H4 (cell line): Measurements from ENCODE around the gene LBR. TPM values are rescaled to one million over a fixed set of nuclear protein-coding genes. Genes with fewer than 3 reads are reported as not detected.

Source experiments
- DNase-seq: peaks from one replicate; pipeline ENCODE4 v3.0.0-alpha.2; 2015; ENCODE audit warnings: low spot score
- total RNA-seq: library from RNA; depleted of rRNA; stranded (reverse); fragments of >200 nt; shearing (Covaris generic); gene quantifications from 2 replicates; pipeline ENCODE4 v1.2.3, GENCODE V29; 2014

LBR gene
- total RNA-seq, 1 experiment from 2014 or later = 54.7 TPM

DNA sequence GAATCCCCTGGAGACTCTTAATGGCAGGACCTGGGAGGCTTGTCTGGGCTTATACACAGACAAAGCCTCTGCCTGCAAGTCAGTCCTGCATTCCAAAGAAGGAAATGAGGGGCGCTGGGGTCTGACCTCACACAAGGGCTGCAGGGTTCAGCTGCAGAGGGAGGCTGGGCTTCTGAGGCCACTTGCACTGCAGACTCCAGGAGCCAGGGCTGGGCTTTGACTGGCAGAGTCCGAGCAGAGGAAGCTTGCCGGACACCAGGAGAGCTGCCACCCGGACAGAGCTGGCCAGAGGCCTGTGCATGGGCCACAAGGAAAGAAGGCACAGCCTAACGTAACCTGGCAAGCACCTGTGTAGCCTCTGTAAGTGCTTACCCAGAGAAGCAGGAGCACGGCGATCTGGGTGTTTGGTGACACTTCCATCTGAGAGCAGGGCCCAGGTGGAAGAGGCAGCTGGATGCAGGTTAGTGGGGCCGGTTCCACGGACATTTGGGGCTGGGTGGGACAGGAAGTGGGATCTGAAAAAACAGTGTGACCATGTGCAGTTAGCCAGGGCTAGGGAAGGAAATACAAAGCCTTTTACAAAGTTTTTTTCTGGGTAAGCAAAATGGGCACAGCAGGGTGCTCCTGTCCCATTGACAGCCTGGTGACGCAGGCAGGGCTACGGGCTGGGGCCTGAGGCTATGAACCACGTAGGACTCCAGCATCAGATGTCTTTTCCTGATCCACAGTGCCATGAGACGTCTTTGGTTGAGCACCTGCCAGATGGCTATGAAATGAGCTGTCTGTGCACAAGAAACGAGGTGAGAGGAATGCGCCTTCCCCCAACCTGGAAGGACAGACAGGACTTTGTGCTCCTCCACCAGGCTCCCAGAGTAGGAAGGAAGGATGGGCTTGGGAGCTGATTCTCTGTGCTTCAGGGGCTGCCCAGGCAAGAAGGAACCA, 37.3 kb upstream of the LBR start:
- no peak for DNase-seq

DNA sequence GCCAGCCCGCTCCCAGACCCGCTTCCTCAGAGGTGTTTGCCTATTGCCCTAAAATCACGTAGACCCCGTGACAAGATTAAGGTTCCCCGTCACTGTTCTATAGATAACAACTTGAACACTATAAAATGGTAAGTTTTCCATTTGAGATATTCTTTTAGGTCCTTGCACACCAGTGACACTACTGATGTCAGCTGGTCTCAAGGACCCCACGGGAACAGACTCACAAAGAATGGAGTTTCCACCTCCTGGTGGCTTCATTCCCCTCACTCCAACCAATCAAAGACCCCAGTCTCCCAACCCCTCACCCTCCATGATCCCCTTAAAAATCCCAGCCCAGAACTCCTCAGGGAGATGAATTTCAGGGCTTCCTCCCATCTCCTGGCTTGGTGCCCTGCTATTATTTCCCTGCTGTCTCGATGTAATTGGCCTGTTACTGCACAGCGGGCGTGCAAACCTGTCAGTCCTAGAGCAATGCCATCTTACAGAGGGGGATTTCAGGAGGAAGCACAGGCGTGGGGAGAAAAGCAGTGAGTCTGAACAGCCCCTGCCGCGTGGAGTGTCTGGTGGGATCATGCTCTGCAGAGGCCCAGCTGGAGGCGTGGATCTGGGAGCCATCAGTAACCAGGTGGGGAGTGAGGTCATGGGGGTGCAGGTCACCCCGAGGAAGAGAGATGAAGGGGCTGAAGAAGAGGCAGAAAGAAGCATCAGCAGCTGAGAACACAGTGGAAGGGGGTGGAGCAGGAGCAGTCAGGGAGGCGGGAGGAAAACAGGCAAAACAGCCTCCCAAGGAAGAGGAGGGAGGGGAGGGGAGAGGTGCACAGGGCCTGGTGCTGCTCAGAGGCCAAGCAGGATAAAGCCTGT, 35.1 kb upstream of the LBR start:
- DNase-seq = no peak

DNA sequence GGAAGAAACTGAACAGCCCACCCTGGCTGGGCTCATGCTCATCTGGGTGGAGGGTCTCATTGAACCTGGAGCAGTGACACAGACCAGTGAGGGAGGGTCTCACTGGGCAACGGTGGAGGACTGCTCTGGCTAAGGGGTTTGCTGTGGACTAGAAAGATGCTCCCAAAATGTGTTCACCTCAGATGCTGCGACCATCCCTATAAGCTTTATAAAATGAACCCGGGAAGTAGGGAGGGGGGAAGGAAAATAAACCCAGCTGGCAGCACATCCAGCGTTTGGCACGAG, 34.5 kb upstream of the LBR start:
- DNase-seq = no peak

DNA sequence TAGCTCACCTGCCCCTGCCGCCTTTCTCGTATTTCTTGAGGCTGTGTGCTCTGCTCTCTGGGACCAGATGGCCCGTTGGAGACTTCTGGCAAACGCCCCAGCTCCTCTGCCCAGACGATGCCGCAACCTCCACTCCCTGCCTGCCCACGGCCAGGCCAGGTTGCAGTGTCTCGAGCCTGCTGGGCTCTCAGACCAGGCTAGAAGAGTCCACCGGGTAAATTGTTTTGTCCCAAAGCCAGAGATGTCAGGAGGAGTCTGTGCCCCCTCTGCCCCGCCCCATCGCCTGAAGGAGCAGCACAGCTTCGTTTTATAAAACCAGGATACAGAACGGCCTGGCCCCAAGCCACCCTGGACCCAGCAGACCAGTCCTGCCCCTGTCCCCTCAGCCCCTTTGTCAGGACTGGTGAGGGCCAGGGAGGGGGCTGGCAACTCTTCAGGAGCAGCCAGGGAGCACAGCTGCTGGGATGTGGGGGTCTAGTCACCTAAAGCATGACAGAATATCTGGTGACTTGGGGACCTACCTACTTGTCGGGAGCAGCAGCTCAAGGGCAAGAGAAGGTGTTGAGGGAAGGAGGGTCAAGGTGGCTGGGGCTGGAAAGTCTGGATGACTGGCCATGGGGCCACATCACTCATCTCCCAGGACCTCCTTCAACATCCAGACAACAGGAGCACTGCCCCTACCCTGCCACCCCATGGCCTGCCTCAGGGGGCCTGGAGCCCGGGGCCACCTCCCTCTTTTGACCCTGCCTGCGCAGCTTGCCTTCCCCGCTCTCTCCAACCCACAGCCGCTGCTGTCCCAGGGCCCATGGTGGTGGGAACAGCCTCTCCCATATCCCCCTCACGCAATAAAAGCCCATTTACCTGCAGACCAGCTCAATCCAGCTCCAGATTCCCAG, 33.9 kb upstream of the LBR start:
- DNase-seq = no peak

DNA sequence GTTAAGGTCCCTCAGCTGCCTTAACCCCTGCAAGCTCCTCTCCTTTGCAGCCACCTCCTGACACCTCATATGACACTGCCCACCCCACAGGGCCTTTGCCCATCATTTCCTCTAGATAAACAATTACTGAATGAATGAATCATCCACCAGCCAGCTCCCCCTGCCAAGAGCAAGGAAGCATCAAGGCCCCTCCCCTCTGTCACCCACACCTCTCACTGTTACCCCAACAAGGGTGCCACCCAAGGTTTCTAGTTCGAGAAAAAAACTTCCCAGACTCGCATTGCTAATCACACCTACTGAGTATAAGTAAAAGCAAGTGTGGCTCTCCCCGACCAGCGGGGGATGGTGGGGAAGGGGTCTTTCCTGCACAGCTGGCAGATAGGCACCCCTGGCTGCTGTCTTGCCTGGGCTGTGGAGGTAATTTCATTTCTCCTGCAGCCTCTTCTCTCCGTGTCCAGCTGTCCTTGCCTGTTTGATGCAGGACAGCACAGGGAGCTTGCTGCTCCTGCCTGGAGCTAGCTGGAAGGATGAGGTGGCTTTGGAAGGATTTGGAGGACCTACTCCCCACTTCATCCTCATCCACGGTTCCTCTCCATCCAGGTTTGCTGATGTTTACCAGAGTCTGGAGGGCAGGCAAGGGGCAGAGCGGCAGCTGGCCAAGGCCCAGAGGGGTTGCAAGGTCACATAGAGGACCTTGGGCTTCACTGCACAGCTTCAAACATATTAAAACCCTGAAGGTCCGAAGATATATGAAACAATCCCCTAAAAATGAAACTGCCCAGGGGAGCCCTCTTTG, 33.1 kb upstream of the LBR start:
- DNase-seq = no peak

DNA sequence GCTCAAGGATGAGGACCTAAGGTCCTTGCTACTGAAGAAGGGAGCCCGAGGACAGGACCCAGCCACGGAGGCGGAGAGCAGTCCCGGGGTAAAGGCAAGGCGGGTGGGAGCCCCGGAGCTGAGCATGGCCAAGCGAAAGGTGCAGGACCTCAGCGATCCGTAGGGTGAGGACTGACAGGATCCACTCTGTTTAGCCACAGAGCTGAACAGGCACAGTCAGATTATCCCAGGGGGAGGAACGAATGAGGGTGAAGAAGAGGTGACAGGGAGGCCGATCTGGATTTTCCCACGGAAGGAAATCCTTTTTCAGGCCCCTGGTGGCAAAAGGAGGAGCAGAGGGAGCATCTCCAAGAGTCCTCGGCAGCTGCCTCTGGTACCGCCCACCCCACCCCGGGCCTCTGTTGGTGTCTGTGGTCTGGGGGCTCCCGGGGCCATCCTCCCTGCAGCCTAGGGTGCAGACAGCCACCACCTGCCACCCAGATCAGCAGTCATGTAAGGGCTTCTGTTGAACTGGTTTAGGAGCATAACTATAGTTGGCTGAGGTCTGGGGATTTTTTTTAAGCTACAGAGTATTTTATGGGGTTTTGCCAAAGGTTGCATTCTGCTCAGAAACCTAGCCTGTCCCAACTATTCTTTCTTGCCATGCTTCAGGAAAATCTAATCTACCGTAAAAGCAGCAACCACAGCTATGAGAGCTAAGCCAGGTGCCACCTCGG, 32.3 kb upstream of the LBR start:
- DNase-seq = no peak

DNA sequence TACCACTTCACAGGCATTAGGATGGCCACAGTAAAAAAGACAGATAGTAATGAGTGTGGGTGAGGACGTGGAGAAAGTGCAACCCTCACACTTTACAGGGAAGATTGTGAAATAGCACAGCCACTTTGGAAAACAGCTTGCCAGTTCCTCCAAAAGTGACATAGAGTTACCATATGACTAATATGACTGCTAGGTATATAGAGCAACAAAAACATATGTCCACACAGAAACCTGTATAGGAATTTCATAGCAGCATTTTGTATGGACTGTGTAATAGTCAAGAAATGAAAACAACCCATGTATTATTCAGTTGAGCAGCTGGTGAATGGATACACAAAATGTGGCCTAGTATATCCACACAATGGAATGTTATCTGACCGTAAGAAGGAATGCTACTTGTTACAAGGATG, 30.4 kb upstream of the LBR start:
- no peak for DNase-seq

DNA sequence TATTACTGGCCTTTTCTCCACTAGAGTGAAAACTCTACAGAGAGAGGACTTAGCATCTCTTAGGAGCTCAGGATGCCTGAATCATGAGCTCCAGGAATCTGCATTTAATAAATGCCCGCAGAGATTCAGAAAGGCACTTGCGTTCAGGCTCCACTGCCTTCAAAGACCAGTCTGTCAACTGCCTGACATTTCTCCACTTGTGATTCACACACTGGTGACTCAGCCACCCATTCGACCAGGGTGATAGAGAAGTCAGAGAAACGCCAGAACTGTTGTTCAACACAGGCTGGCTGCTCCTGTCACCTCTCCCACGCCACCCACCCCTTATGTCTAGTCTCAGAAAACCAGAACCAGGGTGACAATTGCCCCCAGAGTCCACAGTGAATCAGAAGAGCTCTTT, 26.9 kb upstream of the LBR start:
- peak; percentile 50 for DNase-seq

DNA sequence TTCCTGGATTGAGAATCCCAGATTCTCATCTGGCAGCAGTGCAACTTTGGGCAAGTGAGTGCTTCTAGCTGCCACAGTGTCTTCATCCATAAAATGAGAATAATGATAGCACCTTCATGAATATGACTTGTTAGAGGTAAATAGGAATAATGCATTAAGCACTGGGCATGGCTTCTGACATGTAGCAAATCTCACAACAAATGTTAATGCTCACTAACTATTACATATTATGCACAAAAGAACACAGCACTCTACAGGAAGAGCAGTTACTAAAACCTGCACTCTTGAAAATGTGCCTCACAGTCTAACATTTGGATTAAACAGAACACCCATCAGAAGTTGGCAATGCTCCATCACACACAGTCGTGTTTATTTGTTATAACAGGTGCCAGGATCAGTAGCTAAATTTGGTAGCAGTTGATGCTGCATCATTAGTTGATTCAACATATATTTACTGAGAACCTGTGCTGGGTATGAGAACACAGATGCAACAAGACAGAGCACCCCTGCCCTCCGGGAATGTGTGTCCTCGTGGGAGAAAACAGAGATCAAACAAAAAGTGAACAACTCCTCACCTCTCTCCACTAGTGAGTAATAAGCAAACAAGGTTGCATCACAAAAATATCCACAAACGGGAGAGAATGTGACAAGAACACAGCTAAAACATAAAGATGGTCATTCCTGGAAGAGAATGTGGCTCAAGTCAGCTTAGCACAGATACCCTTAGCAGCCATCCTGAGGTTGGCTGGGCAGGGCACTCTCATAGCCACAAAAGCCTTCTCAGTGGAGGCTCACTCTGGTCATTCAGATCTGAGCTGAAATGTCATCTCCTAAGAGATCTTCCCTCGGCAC, 26.2 kb upstream of the LBR start:
- DNase-seq = no peak

DNA sequence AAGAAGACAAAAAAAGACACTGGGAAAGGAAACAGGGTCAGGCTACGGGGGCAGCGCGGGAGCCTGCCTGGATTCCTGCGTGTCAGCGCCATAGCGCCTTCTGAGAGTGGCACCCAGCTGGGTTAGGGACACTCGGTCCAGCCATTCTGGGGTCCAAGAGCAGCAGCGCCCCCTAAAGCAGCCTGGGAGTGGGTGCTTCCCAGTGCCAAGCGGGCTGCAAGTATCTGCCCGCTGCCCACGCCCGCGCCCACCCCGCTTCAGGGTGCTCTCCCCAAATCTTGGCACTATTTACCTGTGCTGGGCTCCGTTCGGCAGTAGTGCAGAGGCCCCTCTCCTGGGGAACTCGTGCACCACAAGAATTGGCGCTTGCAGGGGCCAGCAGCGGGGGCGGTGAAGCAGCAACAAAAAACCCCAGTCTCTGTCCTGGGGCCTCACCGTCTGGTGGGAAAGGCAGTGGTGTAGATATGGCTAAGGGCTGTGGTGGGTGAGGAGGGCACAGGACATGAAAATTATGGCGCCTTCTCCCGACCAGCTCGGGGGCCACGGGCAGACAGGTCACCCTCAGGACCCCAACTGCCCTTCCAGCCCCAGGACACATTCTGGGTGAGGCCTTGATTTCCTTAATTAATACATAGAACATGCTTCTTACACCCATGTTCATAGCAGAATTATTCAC, 24.1 kb upstream of the LBR start:
- no peak for DNase-seq

DNA sequence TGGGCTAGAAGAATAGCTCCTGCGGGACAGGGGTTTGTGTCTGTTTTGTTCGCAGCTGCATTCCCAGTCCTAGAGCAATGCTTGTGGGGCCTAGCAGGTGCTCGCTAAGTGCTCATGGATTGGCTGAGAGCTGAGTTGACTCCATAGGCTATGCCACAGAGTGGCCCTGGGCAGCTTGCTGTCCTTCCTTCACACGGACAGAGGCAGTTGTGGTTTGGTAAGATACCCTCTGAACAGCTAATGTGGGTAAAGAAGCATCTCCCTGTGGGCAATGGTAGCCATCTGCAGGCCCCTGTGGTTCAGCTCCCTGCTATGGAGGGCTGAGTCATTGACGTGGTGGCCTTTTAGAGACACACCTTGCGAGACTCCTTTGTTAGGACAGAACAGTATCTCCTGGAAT, 23.5 kb upstream of the LBR start:
- no peak for DNase-seq

DNA sequence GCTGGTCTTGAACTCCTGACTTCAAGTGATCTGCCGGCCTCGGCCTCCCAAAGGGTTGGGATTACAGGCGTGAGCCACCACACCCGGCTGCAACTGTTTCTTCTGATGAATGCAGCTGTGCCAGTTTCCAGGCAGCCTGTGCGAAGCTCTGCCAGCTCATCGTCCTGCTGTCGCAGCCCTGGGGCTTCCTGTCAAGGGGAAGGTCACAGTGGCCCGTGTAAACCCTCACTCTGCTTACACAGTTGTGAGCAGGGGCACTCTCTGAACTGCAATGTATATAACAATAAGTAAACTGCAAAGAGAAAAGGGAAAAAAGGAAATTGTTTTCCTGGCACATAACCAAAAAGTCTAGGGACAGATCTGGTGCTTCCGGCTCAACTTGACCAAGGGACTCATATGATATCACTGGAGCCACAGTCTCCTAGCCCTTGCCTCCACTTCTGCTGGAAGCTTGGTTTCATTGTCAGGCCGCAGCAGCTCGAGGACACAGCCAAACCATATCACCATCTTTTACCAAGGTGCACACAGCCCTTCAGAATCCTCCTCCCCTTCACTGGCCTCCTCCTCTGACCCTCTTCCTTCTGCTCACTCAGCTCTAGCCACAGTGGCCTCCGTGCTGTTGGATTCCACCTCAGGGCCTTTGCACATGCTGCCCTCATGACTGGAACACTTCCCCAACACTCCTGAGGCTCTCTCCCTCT, 22.8 kb upstream of the LBR start:
- no peak for DNase-seq

DNA sequence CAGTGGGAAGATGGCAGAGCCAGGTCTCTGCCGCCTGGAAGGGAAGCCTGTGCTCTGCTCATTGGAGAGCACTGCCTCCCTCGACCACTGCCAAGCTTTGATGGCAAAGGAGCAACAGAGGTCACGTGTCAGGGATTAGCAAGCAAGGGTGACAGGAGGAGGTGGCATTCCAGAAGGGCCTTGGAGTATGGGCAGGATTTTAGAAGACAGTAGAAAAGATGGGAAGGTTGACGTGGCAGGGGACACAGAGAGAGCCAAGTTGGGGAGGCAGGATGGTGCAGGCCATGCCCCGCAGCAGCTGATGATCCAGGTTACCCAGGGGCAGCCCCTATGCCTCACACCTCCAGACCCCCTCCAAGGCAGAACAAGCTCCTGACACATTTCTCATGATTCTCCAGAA, 21.9 kb upstream of the LBR start:
- no peak for DNase-seq

DNA sequence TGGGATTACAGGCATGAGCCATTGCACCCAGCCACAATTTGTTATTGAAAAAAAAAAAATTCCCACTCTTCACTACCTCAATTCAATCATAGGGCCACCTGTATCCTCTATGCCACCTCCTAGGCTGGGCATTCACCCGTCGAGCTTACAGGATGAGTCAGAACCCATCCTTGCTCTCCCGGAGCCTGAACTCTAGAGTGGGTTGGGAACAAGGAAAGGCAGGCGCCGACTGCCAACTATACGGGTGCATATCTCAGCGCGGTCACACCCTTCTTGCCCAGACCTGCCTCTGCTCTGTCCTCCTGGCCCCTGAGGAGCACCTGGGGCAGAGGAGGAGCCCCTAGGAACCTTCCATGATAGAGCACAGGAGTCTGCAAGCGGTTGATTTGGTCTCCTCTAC, 21.4 kb upstream of the LBR start:
- peak; percentile 52 for DNase-seq

DNA sequence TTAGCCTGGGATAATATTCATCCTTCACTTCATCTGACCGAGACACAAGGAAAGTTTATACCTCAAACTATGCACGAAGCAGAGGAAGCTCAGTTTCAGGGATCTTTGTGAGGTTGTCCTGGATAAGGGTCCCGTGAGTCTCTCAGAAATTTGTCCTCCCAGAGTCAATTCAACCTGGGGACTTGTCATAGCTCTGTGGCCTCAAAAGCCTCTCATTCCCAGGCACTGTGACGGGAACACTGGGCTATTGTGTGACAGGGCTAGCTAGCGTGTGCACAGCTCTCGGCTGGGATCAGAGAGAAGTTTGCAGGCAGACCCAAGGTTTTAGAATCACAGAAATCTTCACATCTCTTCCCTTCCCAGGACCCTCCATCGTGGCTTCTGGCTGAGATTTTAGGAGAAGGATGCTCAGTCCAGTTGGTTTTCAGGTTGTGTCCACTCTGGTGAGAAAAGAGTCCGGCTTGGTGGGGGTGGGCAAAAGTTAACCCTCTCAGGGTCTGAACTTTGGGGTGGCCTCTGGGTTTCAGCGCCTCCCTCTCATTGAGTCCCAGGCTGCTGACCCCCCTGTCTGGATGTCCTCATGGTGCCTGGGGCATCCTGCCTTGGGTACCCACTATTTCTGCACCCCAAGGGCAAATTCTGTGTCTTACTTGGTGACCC, 20.4 kb upstream of the LBR start:
- no peak for DNase-seq

DNA sequence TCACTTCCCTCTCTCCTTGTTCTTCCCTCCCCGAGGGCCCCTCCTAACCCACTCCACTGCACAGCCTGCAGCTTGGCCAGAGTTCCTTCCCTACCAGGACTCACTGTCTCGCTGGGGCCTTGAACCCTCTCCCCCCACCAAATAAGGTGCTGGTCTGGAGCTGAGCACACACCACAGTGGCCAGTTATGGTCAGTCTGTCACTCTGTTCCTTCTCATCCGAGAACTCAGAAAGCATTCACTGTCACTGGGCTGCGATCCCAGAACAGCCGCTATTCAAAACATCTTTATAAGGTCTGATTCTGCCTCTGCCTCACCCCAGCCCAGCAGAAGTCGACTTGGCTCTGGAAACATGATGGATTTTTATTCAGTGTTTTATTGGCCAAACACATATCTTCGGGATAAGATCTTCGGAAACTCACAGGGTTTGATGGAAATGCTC, 19.8 kb upstream of the LBR start:
- no peak for DNase-seq

DNA sequence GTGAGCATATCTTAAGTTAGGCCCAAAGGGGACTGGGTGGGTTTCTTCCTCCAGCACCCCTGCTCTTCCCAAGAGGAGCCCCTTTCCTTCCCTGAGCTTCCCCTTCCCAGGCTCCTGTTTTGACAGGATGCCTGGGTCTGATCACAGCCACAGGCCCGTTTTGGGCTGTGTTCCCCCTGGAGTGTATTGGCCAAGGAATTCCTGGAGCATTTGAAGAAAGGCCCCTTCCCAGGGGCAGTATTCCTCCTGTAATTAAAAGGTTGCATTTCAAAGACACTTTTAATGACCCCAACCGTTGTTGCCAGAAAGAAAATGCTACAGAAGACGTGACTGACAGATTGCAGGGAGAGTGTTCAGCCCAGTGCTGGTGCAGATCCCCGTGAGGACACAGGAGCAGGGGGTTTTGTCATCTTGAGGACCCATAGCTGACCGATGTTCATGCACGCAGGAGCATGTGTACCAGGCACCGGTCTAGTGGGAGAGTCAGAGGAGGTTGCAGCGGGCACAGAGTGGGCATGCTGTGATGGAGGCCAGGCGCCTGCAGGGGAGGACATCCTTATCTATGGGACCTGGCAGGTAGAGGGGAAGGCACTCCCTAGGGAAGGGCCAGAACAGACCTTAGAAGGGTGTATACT, 19.3 kb upstream of the LBR start:
- DNase-seq = no peak
